Bronchial epithelial cell (primary cell): Measurements from ENCODE around the gene SIGLEC6. TPM values are rescaled to one million over a fixed set of nuclear protein-coding genes. Genes with fewer than 3 reads are reported as not detected.

Experiments used
- DNase-seq: peaks from one replicate; pipeline ENCODE4 v3.0.0-alpha.2; 2010; ENCODE audit warnings: low read depth
- FAIRE-seq: peaks from 2 replicates; lab custom pipeline; 2011; peaks lifted over from hg19 to GRCh38; lab: Jason Lieb, UNC
- H3K27me3 ChIP-seq: 2 replicates; pipeline ENCODE4 v1.5.1; 2011; ENCODE audit warnings: low read length; ENCODE audit not compliant: control insufficient read depth, insufficient read depth
- H3K36me3 ChIP-seq: 2 replicates; pipeline ENCODE4 v1.5.1; 2011; ENCODE audit warnings: low read length; ENCODE audit not compliant: control insufficient read depth, insufficient read depth
- H3K4me3 ChIP-seq: 2 replicates; pipeline ENCODE4 v1.5.1; 2011; ENCODE audit warnings: mild to moderate bottlenecking, low read depth, low read length, control low read depth
- total RNA-seq: library from RNA; depleted of rRNA; stranded (reverse); fragments of >200 nt; gene quantifications from 2 replicates; pipeline ENCODE4 v1.2.1, GENCODE V29; 2014
- TF ChIP-seq, protein P1 (sequence below): IDR thresholded peaks from 2 replicates; pipeline ENCODE4 v1.5.1; 2011; ENCODE audit warnings: mild to moderate bottlenecking, moderate library complexity, low read length, control low read depth, inconsistent platforms; ENCODE audit not compliant: insufficient read depth, severe bottlenecking

Gene SIGLEC6
- total RNA-seq, 1 donor from 2014 or later, result not detected

DNA sequence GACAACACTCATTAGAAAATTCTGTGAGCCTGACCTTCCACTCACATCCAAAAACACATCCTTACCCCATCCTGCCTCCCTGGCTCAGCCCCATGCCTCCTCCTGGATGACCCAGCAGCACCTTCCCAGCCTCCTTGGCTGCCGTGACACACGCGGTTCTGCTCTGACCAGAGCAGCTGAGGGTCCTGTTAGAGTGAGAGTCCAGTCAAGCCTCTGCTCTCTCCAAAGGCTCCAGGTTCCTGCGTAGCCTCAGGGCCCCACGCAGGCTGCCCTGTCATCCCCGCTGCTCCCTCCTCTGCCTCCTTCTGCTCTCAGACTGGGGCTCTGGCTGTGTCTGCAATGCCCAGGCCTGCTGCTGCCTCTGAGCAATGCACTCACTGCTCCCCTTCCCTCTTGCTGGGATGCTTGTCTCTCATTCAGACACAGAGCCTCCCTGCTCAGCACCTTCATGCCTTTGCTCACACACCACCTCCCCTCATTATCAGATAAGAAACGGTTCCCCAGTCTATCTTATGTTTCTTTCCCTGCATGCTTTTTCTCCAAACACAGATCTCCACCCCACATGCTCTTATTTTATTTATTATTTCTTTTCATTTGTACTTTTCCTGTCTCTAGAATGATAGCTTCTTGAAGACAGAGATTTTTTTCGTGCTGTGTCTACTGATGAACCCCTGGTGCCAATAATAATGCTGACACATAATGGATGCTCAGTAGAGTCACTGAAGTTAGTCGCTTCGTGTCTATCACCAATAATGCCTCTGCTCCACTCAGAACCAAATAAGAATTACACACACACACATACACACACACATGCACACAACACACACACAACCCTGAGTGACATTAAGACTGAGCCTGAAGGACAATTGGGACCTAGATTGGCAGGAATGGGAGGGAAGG lies 10.2 kb upstream of the SIGLEC6 start:
- DNase-seq (no peak), FAIRE-seq (no peak)
- TF ChIP-seq, protein P1, sequence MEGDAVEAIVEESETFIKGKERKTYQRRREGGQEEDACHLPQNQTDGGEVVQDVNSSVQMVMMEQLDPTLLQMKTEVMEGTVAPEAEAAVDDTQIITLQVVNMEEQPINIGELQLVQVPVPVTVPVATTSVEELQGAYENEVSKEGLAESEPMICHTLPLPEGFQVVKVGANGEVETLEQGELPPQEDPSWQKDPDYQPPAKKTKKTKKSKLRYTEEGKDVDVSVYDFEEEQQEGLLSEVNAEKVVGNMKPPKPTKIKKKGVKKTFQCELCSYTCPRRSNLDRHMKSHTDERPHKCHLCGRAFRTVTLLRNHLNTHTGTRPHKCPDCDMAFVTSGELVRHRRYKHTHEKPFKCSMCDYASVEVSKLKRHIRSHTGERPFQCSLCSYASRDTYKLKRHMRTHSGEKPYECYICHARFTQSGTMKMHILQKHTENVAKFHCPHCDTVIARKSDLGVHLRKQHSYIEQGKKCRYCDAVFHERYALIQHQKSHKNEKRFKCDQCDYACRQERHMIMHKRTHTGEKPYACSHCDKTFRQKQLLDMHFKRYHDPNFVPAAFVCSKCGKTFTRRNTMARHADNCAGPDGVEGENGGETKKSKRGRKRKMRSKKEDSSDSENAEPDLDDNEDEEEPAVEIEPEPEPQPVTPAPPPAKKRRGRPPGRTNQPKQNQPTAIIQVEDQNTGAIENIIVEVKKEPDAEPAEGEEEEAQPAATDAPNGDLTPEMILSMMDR, result no peak
- no peak overlapping the region for H3K4me3 ChIP-seq
- H3K36me3 ChIP-seq, result no peaks in the 10 kb centered on the region
- H3K27me3 ChIP-seq, result no peaks in the 10 kb centered on the region

DNA sequence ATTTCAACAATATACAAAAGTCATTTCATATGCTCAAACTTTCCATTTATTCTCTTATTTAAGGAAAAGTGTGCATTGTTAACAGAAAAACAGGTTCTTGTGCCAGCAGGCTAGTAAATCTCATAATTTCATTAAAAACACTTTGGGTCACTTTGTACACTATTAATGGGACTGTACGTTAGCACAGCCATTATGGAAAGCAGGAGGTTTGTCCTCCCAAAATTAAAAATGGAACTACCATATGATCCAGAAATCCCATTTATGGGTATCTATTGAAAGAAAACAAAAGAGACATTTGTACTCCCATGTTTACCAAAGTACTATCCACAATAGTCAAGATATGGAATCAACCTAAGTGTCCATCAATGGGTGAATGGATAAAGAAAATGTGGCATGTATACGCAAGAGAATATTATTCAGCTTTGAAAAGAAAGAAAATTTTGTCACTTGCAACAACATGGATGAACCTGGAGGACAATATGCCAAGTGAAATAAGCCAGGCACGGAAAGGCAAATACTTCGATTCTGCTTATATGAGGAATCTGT lies 8.4 kb upstream of the SIGLEC6 start:
- no peaks in the 10 kb centered on the region for H3K36me3 ChIP-seq
- no peak for DNase-seq
- TF ChIP-seq, protein P1, result no peak
- H3K27me3 ChIP-seq, result no peaks in the 10 kb centered on the region
- no peak for FAIRE-seq
- H3K4me3 ChIP-seq, result no peak overlapping the region

DNA sequence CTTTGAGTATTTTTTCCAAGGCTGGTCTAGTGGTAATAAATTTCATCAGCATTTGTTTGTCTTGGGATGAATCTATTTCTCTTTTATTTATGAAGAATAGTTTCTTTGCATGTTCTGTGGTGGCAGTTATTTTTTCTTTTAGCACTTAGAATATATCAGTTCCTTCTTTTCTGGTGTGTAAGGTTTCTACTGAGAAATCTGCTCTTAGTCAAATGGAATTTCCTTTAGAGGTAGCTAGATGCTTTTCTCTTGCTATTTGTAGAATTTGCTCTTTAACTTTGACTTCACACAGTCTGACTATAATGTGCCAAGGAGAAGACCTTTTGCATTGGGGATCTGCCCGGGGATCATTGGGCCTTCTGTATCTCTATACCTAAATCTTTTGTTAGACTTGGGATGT lies 4.1 kb upstream of the SIGLEC6 start:
- H3K27me3 ChIP-seq, result no peaks in the 10 kb centered on the region
- TF ChIP-seq, protein P1, result no peak
- no peak overlapping the region for H3K4me3 ChIP-seq
- no peak for DNase-seq
- no peak for FAIRE-seq
- H3K36me3 ChIP-seq, result no peaks in the 10 kb centered on the region

GRCh38 chr19:51530616-51531015 lies 854 bp downstream of the SIGLEC6 start:
- FAIRE-seq, result no peak
- DNase-seq, result no peak
- Histone ChIP-seq H3K4me3 (no peak overlapping the region), H3K36me3 (no peaks in the 10 kb centered on the region), H3K27me3 (no peaks in the 10 kb centered on the region)
- TF ChIP-seq, protein P1, result no peak

DNA sequence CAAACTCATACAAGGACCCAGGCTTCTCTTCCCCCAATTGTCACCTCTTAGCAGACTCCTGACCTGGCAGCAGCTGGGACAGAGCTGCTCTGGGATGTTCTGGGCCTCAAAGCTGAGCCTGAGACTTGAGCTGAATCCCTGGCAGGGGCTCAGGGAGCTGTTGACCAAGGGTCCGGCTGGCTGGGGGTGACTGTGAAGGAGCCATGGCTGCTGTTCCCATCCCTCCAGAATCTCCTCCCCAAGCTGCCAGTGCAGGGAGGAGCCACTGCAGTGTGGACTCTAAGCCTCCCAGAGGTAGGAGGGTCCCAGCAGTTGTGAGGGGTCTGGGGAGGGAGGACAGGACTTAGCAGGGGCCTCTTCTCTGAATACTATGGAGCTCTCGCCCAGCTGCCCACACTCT lies 2.2 kb downstream of the SIGLEC6 start:
- H3K36me3 ChIP-seq, result no peaks in the 10 kb centered on the region
- FAIRE-seq (no peak), DNase-seq (no peak)
- no peaks in the 10 kb centered on the region for H3K27me3 ChIP-seq
- no peak overlapping the region for H3K4me3 ChIP-seq
- TF ChIP-seq, protein P1, result no peak
